Gastrocnemius medialis (tissue), 4 donors: ENCODE results near the gene MXRA8. TPM values are rescaled to one million over a fixed set of nuclear protein-coding genes. Genes with fewer than 3 reads are reported as not detected.

Source experiments
- ATAC-seq, 2 donors: fragments of 150-250 bp; one replicate each; pipeline ENCODE4 v1.9.1; 2016
- DNase-seq, 2 donors: peaks; one replicate each; pipeline ENCODE4 v3.0.0-alpha.2; 2019
- H3K27ac ChIP-seq, 4 donors: fragments of 200-600 bp; sonication (generic); 1 replicate in 1 of 4; 2 replicates in 3 of 4; pipeline ENCODE4 v1.5.1; 2016 to 2018; ENCODE audit warnings: mild to moderate bottlenecking in 2 of 4, moderate library complexity in 1 of 4
- H3K27me3 ChIP-seq, 3 donors: fragments of 200-600 bp; sonication (generic) in 2 of 3; 1 replicate in 1 of 3; 2 replicates in 2 of 3; pipeline versions ENCODE4 v1.5.1 to v1.6.0; 2016 to 2019; ENCODE audit warnings: mild to moderate bottlenecking in 1 of 3, moderate library complexity in 1 of 3
- H3K36me3 ChIP-seq, 2 donors: fragments of 200-600 bp; sonication (generic) in 1 of 2; one replicate each; pipeline ENCODE4 v1.5.1; 2017 to 2018
- H3K4me1 ChIP-seq, 2 donors: fragments of 200-600 bp; sonication (generic) in 1 of 2; one replicate each; pipeline ENCODE4 v1.5.1; 2016 to 2017; ENCODE audit warnings: mild to moderate bottlenecking in 2 of 2
- H3K4me3 ChIP-seq, 4 donors: fragments of 200-600 bp; sonication (generic) in 3 of 4; 1 replicate in 1 of 4; 2 replicates in 3 of 4; pipeline ENCODE4 v1.5.1; 2016 to 2019; ENCODE audit warnings: mild to moderate bottlenecking in 2 of 4
- H3K9me3 ChIP-seq, 3 donors: fragments of 200-600 bp; sonication (generic) in 2 of 3; 1 replicate in 1 of 3; 2 replicates in 2 of 3; pipeline ENCODE4 v1.5.1; 2016 to 2019
- CTCF ChIP-seq, 5 experiments: fragments of 450-650 bp in 3 of 5; fragments of 200-600 bp in 2 of 5; sonication (generic) in 2 of 5; IDR thresholded peaks in 4 of 5; conservative IDR thresholded peaks in 1 of 5; 1 replicate in 4 of 5; 2 replicates in 1 of 5; pipeline ENCODE4 v1.5.1; 2016 to 2019; ENCODE audit warnings: antibody characterized with exemption in 5 of 5, mild to moderate bottlenecking in 3 of 5, moderate library complexity in 3 of 5
- POLR2A ChIP-seq, 2 donors: fragments of 450-650 bp; IDR thresholded peaks; one replicate each; pipeline ENCODE4 v1.6.1; 2017; ENCODE audit warnings: antibody characterized with exemption in 2 of 2, mild to moderate bottlenecking in 2 of 2, moderate library complexity in 2 of 2
- in situ Hi-C, 4 donors: fragments of 200-750 bp; cut with MboI; loops; one replicate each; pipeline versions ENCODE4 v1.15.0 to v1.8.0; 2017; ENCODE audit warnings: low sequenced_read_pairs in 4 of 4
- intact Hi-C: fragments of 100-400 bp; cut with DNase I; formaldehyde crosslinking; loops from one replicate; pipeline ENCODE4 v1.15.1; 2023; ENCODE audit warnings: low total_unique reads
- total RNA-seq, 4 donors: library from RNA; depleted of rRNA; stranded (reverse); fragments of >200 nt; gene quantifications; one replicate each; pipeline versions ENCODE4 v1.1.0 to v1.2.3, GENCODE V29; 2016

Gene MXRA8
- total RNA-seq, 4 donors from 2014 or later = 13.9 to 41.9 (median 34.2) TPM

- DNase-seq (no peak), ATAC-seq (no peak)
- H3K27ac ChIP-seq = peak overlapping the region; percentile 96 to 99 (median 98)
- H3K9me3 ChIP-seq = no peaks in the 10 kb centered on the region
- no peaks in the 10 kb centered on the region for H3K27me3 ChIP-seq
- no peak for TF ChIP-seq CTCF (IDR thresholded peaks at IDR 0.05 in 4 of 5, conservative IDR thresholded peaks at IDR 0.05 in 1 of 5)
- TF ChIP-seq POLR2A (IDR thresholded peaks at IDR 0.05) = no peak
- H3K4me3 ChIP-seq = no peak overlapping the region
- H3K4me1 ChIP-seq = peaks cover 47 to 60% of the 10 kb centered on the region in 2 donors
- H3K36me3 ChIP-seq = peaks cover 0 to 41% of the 10 kb centered on the region in 2 donors
- intact Hi-C loops = no loop called here
- in situ Hi-C loops = no loop called here
These were observed 15.7 kb downstream of the MXRA8 start for GRCh38 chr1:1342584-1343115.

- TF ChIP-seq CTCF (IDR thresholded peaks at IDR 0.05 in 4 of 5, conservative IDR thresholded peaks at IDR 0.05 in 1 of 5) = no peak
- no peak for TF ChIP-seq POLR2A (IDR thresholded peaks at IDR 0.05)
- H3K4me3 ChIP-seq = no peak overlapping the region
- H3K36me3 ChIP-seq = peaks cover 0 to 46% of the 10 kb centered on the region in 2 donors
- no peaks in the 10 kb centered on the region for H3K9me3 ChIP-seq
- ATAC-seq = no peak
- H3K27me3 ChIP-seq = no peaks in the 10 kb centered on the region
- DNase-seq = no peak
- peaks cover 42 to 54% of the 10 kb centered on the region in 2 donors for H3K4me1 ChIP-seq
- in situ Hi-C loops = no loop called here
- intact Hi-C loops = no loop called here
- H3K27ac ChIP-seq = peak overlapping the region in 2 of 4 donors; percentile 98 to 99
These were observed 16.2 kb downstream of the MXRA8 start for GRCh38 chr1:1342061-1342562.

- ATAC-seq = no peak
- in situ Hi-C loops = no loop called here
- intact Hi-C loops = no loop called here
- no peak overlapping the region for H3K27ac ChIP-seq
- peaks cover 37 to 49% of the 10 kb centered on the region in 2 donors for H3K4me1 ChIP-seq
- H3K9me3 ChIP-seq = no peaks in the 10 kb centered on the region
- H3K36me3 ChIP-seq = peaks cover 0 to 51% of the 10 kb centered on the region in 2 donors
- no peak overlapping the region for H3K4me3 ChIP-seq
- no peak for DNase-seq
- H3K27me3 ChIP-seq = no peaks in the 10 kb centered on the region
- TF ChIP-seq POLR2A (IDR thresholded peaks at IDR 0.05) = no peak
- no peak for TF ChIP-seq CTCF (IDR thresholded peaks at IDR 0.05 in 4 of 5, conservative IDR thresholded peaks at IDR 0.05 in 1 of 5)
These were observed 16.8 kb downstream of the MXRA8 start for GRCh38 chr1:1341549-1342021.

GRCh38 chr1:1340791-1341548 lies 17.4 kb downstream of the MXRA8 start:
- no peaks in the 10 kb centered on the region for H3K27me3 ChIP-seq
- TF ChIP-seq POLR2A (IDR thresholded peaks at IDR 0.05) (no peak), CTCF (IDR thresholded peaks at IDR 0.05 in 4 of 5, conservative IDR thresholded peaks at IDR 0.05 in 1 of 5) (no peak)
- H3K4me3 ChIP-seq = no peak overlapping the region
- peaks cover 0 to 55% of the 10 kb centered on the region in 2 donors for H3K36me3 ChIP-seq
- in situ Hi-C loops = no loop called here
- DNase-seq = no peak
- intact Hi-C loops = no loop called here
- no peaks in the 10 kb centered on the region for H3K9me3 ChIP-seq
- no peak for ATAC-seq
- no peak overlapping the region for H3K27ac ChIP-seq
- H3K4me1 ChIP-seq = peaks cover 30 to 43% of the 10 kb centered on the region in 2 donors
